T47D (cell line): ENCODE results near the gene PARVB.

Experiments used
- DNase-seq, 2 experiments: peaks; one replicate each; pipeline versions ENCODE4 v3.0.0 to v3.0.0-alpha.2; 2011 to 2012; ENCODE audit warnings: low read depth in 1 of 2, low spot score in 1 of 2
- JUND ChIP-seq: IDR thresholded peaks from 2 replicates; pipeline ENCODE4 v1.6.1; 2012; ENCODE audit warnings: low read depth
- in situ Hi-C: cut with HindIII; loops from 2 replicates; pipeline ENCODE4 v1.10.0; 2016; ENCODE audit warnings: low sequenced_read_pairs, low pct_unique_long_range_greater_than_20kb

The PARVB gene

GRCh38 chr22:44193535-44193891 lies 169.4 kb downstream of the PARVB start:
- no peak for DNase-seq
- no peak for TF ChIP-seq JUND

GRCh38 chr22:44194569-44194968 lies 170.5 kb downstream of the PARVB start:
- in situ Hi-C loops, result no loop called here
- no peak for TF ChIP-seq JUND
- no peak for DNase-seq

More at GRCh38 chr22:44193535-44193891, 169.4 kb downstream of the PARVB start:
- in situ Hi-C loops, result no loop called here

GRCh38 chr22:44195189-44195871 lies 171.2 kb downstream of the PARVB start:
- in situ Hi-C loops, result no loop called here
- DNase-seq, result no peak
- no peak for TF ChIP-seq JUND

- in situ Hi-C loops, result no loop called here
- no peak for TF ChIP-seq JUND
- DNase-seq, result no peak
These were observed 172.1 kb downstream of the PARVB start for GRCh38 chr22:44196241-44196640.

GRCh38 chr22:44196731-44197131 lies 172.6 kb downstream of the PARVB start:
- no peak for TF ChIP-seq JUND
- DNase-seq, result no peak
- in situ Hi-C loops, result no loop called here

GRCh38 chr22:44197271-44197670 lies 173.2 kb downstream of the PARVB start:
- in situ Hi-C loops, result no loop called here

GRCh38 chr22:44199164-44199563 lies 175.1 kb downstream of the PARVB start:
- in situ Hi-C loops, result no loop called here
- TF ChIP-seq JUND, result no peak
- DNase-seq, result no peak

More at GRCh38 chr22:44197271-44197670, 173.2 kb downstream of the PARVB start:
- TF ChIP-seq JUND, result no peak
- DNase-seq, result no peak

- in situ Hi-C loops, result no loop called here
- TF ChIP-seq JUND, result no peak
- DNase-seq, result no peak
These were observed 175.8 kb downstream of the PARVB start for GRCh38 chr22:44199866-44200265.

- no peak for DNase-seq
- in situ Hi-C loops, result no loop called here
- no peak for TF ChIP-seq JUND
These were observed 176.3 kb downstream of the PARVB start for GRCh38 chr22:44200451-44200850.

GRCh38 chr22:44200855-44201550 lies 176.9 kb downstream of the PARVB start:
- no peak for DNase-seq
- TF ChIP-seq JUND, result no peak
- in situ Hi-C loops, result no loop called here

- in situ Hi-C loops, result no loop called here
- DNase-seq, result no peak
- no peak for TF ChIP-seq JUND
These were observed 177.6 kb downstream of the PARVB start for GRCh38 chr22:44201665-44202064.

- no peak for DNase-seq
- in situ Hi-C loops, result no loop called here
- no peak for TF ChIP-seq JUND
These were observed 178.2 kb downstream of the PARVB start for GRCh38 chr22:44202261-44202789.

- DNase-seq, result no peak
- no peak for TF ChIP-seq JUND
- in situ Hi-C loops, result no loop called here
These were observed 179.1 kb downstream of the PARVB start for GRCh38 chr22:44203203-44203602.
